Panc1 (cell line): ENCODE results near the gene GRIK3. TPM values are rescaled to one million over a fixed set of nuclear protein-coding genes. Genes with fewer than 3 reads are reported as not detected.

Experiments used
- ATAC-seq: fragments of 200-7000 bp; cut with Tn5 transposase; 2 replicates; pipeline ENCODE4 v1.9.1; 2020; ENCODE audit warnings: mild to moderate bottlenecking, moderate library complexity
- BruUV-seq: library from RNA; stranded (reverse); fragments of 400-500 nt; replicated peaks from 2 replicates; lab custom pipeline; 2021; lab: Mats Ljungman, UMichigan
- CTCF ChIA-PET: fragments of 300-600 bp; sonication (Branson Sonifier 250); formaldehyde crosslinking; loops from one replicate; lab custom pipeline; 2022; ENCODE audit warnings: antibody characterized with exemption; lab: Charles Lee
- POLR2A ChIA-PET: fragments of 300-600 bp; sonication (Branson Sonifier 250); formaldehyde crosslinking; loops from one replicate; lab custom pipeline; 2022; ENCODE audit warnings: antibody characterized with exemption; lab: Charles Lee
- DNase-seq: peaks from one replicate; pipeline ENCODE4 v3.0.0-alpha.2; 2010; ENCODE audit warnings: low read depth, low spot score
- H3K27ac ChIP-seq: 2 replicates; pipeline ENCODE4 v1.5.1; 2011; ENCODE audit warnings: mild to moderate bottlenecking, low read length, inconsistent platforms
- H3K27me3 ChIP-seq: fragments of 200-500 bp; sonication (Bioruptor generic); 2 replicates; pipeline ENCODE4 v1.6.0; 2014; ENCODE audit warnings: low read length, inconsistent platforms; ENCODE audit not compliant: control insufficient read depth, insufficient read depth
- H3K36me3 ChIP-seq: fragments of 200-500 bp; sonication (Bioruptor generic); 2 replicates; pipeline ENCODE4 v1.5.1; 2014; ENCODE audit warnings: inconsistent platforms, mild to moderate bottlenecking, low read length, moderate library complexity; ENCODE audit not compliant: control insufficient read depth, insufficient read depth
- H3K4me1 ChIP-seq: 2 replicates; pipeline ENCODE4 v1.5.1; 2011; ENCODE audit warnings: inconsistent platforms, mild to moderate bottlenecking, low read length, moderate library complexity; ENCODE audit not compliant: control insufficient read depth, insufficient read depth
- H3K4me3 ChIP-seq, 2 experiments: 2 replicates each; pipeline ENCODE4 v1.5.1; 2011 to 2012; ENCODE audit warnings: low read depth in 2 of 2, low read length in 2 of 2, mild to moderate bottlenecking in 2 of 2, inconsistent platforms in 1 of 2, moderate library complexity in 1 of 2
- H3K9me3 ChIP-seq: fragments of 200-500 bp; sonication (Bioruptor generic); 2 replicates; pipeline ENCODE4 v1.5.1; 2014; ENCODE audit warnings: low read depth, mild to moderate bottlenecking, inconsistent platforms, low read length, moderate library complexity; ENCODE audit not compliant: control insufficient read depth, insufficient read depth
- CTCF ChIP-seq: fragments of 450-650 bp; IDR thresholded peaks from 2 replicates; pipeline ENCODE4 v1.5.1; 2017; ENCODE audit warnings: mild to moderate bottlenecking
- POLR2AphosphoS5 ChIP-seq: IDR thresholded peaks from 2 replicates; pipeline ENCODE4 v1.6.1; 2012; ENCODE audit warnings: mild to moderate bottlenecking, low read depth, low read length, moderate library complexity
- REST ChIP-seq, 2 experiments: IDR thresholded peaks; 2 replicates each; pipeline ENCODE4 v1.6.1; 2011 to 2012; ENCODE audit warnings: low read depth in 2 of 2, control low read depth in 1 of 2, low read length in 1 of 2, mild to moderate bottlenecking in 1 of 2, moderate library complexity in 1 of 2; ENCODE audit not compliant: insufficient read depth in 1 of 2
- SIN3A ChIP-seq: IDR thresholded peaks from 2 replicates; pipeline ENCODE4 v1.6.1; 2012; ENCODE audit warnings: low read depth, mild to moderate bottlenecking, low read length, moderate library complexity, borderline replicate concordance; ENCODE audit not compliant: insufficient read depth
- TCF7L2 ChIP-seq: IDR thresholded peaks from 2 replicates; pipeline ENCODE4 v1.6.1; 2011; ENCODE audit warnings: mild to moderate bottlenecking, low read depth, low read length, inconsistent platforms
- in situ Hi-C: cut with HindIII; loops from 2 replicates; pipeline ENCODE4 v1.10.0; 2016; ENCODE audit warnings: low sequenced_read_pairs, low pct_unique_long_range_greater_than_20kb
- intact Hi-C: fragments of 100-400 bp; cut with micrococcal nuclease; formaldehyde crosslinking; loops from one replicate; pipeline ENCODE4 v1.10.0; 2022; ENCODE audit not compliant: unreplicated experiment
- total RNA-seq: library from RNA; stranded (reverse); gene quantifications from one replicate; pipeline ENCODE4 v1.2.1, GENCODE V29; 2021; ENCODE audit not compliant: unreplicated experiment

The GRIK3 gene
- total RNA-seq, 1 experiment from 2014 or later: not detected

- H3K4me1 ChIP-seq: no peaks in the 10 kb centered on the region
- no peak overlapping the region for H3K4me3 ChIP-seq
- H3K27ac ChIP-seq: no peak overlapping the region
- intact Hi-C loops (no loop called here), in situ Hi-C loops (no loop called here)
- ATAC-seq (no peak), DNase-seq (no peak)
- TF ChIP-seq CTCF: no peak
- no peak for TF ChIP-seq POLR2AphosphoS5
- no peak for TF ChIP-seq SIN3A
- no peak for TF ChIP-seq REST (IDR thresholded peaks at IDR 0.05; ENCODE audit: insufficient read depth in 1 of 2, low read depth in 2 of 2, low read length in 1 of 2)
- no peak for TF ChIP-seq TCF7L2
- POLR2A ChIA-PET: no interaction called here
- no peaks in the 10 kb centered on the region for H3K9me3 ChIP-seq
- peaks cover 6% of the 10 kb centered on the region; the same call in 1 of the 2 replicates for H3K27me3 ChIP-seq
- H3K36me3 ChIP-seq: no peaks in the 10 kb centered on the region
- BruUV-seq: no TSS peak
- CTCF ChIA-PET: no interaction called here
Observed at GRCh38 chr1:36794460-36794859, 239.9 kb downstream of the GRIK3 start.

GRCh38 chr1:36793452-36793851 is 240.9 kb downstream of the GRIK3 start:
- Histone ChIP-seq H3K9me3 (no peaks in the 10 kb centered on the region), H3K27ac (no peak overlapping the region), H3K36me3 (no peaks in the 10 kb centered on the region), H3K4me1 (no peaks in the 10 kb centered on the region), H3K4me3 (no peak overlapping the region), H3K27me3 (peaks cover 2% of the 10 kb centered on the region; the same call in 1 of the 2 replicates)
- ATAC-seq: no peak
- no peak for DNase-seq
- in situ Hi-C loops (no loop called here), intact Hi-C loops (no loop called here)
- no TSS peak for BruUV-seq
- TF ChIP-seq SIN3A: no peak
- TF ChIP-seq TCF7L2: no peak
- no peak for TF ChIP-seq REST (IDR thresholded peaks at IDR 0.05; ENCODE audit: insufficient read depth in 1 of 2, low read depth in 2 of 2, low read length in 1 of 2)
- no peak for TF ChIP-seq CTCF
- no peak for TF ChIP-seq POLR2AphosphoS5
- POLR2A ChIA-PET: no interaction called here
- CTCF ChIA-PET: no interaction called here
